Fibroblast of lung (primary cell): ENCODE results near the gene ZSCAN32.

Source experiments
- EZH2 ChIP-seq: IDR thresholded peaks from 2 replicates; pipeline ENCODE4 v1.5.1; 2012; ENCODE audit warnings: low read length, control low read depth, mild to moderate bottlenecking; ENCODE audit errors: missing control alignments
- TF ChIP-seq, protein P1 (sequence below), 2 donors: IDR thresholded peaks in 1 of 2; conservative IDR thresholded peaks in 1 of 2; 1 replicate in 1 of 2; 2 replicates in 1 of 2; pipeline ENCODE4 v1.5.1; 2011 to 2012; ENCODE audit warnings: low read length in 2 of 2, control low read depth in 1 of 2, inconsistent platforms in 1 of 2, low read depth in 1 of 2, mild to moderate bottlenecking in 1 of 2

- TF ChIP-seq, protein P1, sequence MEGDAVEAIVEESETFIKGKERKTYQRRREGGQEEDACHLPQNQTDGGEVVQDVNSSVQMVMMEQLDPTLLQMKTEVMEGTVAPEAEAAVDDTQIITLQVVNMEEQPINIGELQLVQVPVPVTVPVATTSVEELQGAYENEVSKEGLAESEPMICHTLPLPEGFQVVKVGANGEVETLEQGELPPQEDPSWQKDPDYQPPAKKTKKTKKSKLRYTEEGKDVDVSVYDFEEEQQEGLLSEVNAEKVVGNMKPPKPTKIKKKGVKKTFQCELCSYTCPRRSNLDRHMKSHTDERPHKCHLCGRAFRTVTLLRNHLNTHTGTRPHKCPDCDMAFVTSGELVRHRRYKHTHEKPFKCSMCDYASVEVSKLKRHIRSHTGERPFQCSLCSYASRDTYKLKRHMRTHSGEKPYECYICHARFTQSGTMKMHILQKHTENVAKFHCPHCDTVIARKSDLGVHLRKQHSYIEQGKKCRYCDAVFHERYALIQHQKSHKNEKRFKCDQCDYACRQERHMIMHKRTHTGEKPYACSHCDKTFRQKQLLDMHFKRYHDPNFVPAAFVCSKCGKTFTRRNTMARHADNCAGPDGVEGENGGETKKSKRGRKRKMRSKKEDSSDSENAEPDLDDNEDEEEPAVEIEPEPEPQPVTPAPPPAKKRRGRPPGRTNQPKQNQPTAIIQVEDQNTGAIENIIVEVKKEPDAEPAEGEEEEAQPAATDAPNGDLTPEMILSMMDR (conservative IDR thresholded peaks at IDR 0.05 in 1 of 2, IDR thresholded peaks at IDR 0.05 in 1 of 2; ENCODE audit: low read depth in 1 of 2, low read length in 2 of 2): no peak
- no peak for TF ChIP-seq EZH2
Observed at GRCh38 chr16:3434373-3434772, 33.6 kb upstream of the ZSCAN32 start.
